Thymus (tissue), 11 donors: ENCODE measurements around the gene SLC17A7. TPM values are rescaled to one million over a fixed set of nuclear protein-coding genes. Genes with fewer than 3 reads are reported as not detected.
A peak's percentile ranks its signal among the peaks of the same experiment; 100 is the strongest.

ENCODE experiments used
- DNase-seq, 9 donors: peaks; one replicate each; pipeline ENCODE4 v3.0.0-alpha.2; 2013; ENCODE audit warnings: low spot score in 9 of 9, low read depth in 6 of 9, missing footprints in 1 of 9
- H3K27ac ChIP-seq, 2 donors: one replicate each; pipeline ENCODE4 v1.5.1; 2013; ENCODE audit warnings: control low read depth in 1 of 2, low read depth in 1 of 2, low read length in 1 of 2, mild to moderate bottlenecking in 1 of 2, moderate library complexity in 1 of 2
- H3K27me3 ChIP-seq, 2 donors: one replicate each; pipeline ENCODE4 v1.5.1; 2013; ENCODE audit warnings: low read length in 1 of 2; ENCODE audit not compliant: control insufficient read depth in 2 of 2, insufficient read depth in 1 of 2
- H3K36me3 ChIP-seq, 2 donors: one replicate each; pipeline ENCODE4 v1.5.1; 2013; ENCODE audit warnings: low read length in 1 of 2, mild to moderate bottlenecking in 1 of 2, moderate library complexity in 1 of 2; ENCODE audit not compliant: control insufficient read depth in 2 of 2, insufficient read depth in 2 of 2
- H3K4me1 ChIP-seq, 2 donors: one replicate each; pipeline ENCODE4 v1.5.1; 2013; ENCODE audit warnings: low read length in 2 of 2; ENCODE audit not compliant: control insufficient read depth in 2 of 2, insufficient read depth in 2 of 2
- H3K4me3 ChIP-seq, 2 donors: one replicate each; pipeline ENCODE4 v1.5.1; 2013; ENCODE audit warnings: low read length in 2 of 2, control low read depth in 1 of 2, mild to moderate bottlenecking in 1 of 2
- H3K9me3 ChIP-seq, 2 donors: one replicate each; pipeline ENCODE4 v1.5.1; 2013; ENCODE audit warnings: low read length in 1 of 2, mild to moderate bottlenecking in 1 of 2; ENCODE audit not compliant: control insufficient read depth in 2 of 2, insufficient read depth in 1 of 2
- WGBS: extraction: QIAGEN DNeasy Blood & Tissue Kit; methylation state at CpG from one replicate; pipeline ENCODE4 v1.1.7; 2013; 5-methylcytosine and 5-hydroxymethylcytosine counted together
- polyA plus RNA-seq: library from polyadenylated mRNA; stranded (reverse); fragments of 200-250 nt; gene quantifications from one replicate; pipeline ENCODE4 v1.2.3, GENCODE V29; 2013
- total RNA-seq: library from RNA; stranded (reverse); fragments of 120-200 nt; gene quantifications from one replicate; pipeline ENCODE4 v1.2.4, GENCODE V29; 2013
- donor health status: healthy.

Gene SLC17A7
- total and polyA plus RNA-seq, 2 donors = under 0.01 to 0.57 TPM

DNA sequence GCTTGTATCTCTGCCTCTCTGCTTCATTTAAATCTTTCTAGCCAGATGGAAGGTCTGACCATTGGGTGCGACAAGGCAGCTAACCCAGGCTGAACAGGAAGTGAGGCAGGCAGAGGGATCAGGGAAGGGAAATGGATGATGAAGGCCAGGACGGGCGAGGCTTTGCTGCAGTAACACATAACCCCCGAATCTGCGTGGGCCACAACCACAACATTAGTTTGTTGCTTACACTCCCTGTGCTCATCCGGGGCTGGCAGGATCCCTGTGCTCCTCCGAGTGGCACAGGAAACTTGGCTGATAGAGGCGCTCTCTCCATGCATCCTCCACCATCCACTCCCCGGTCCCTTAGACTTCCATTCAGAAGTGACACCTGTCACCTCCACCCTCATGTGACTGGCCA, 31.6 kb upstream of the SLC17A7 start:
- DNase-seq = no peak
- Histone ChIP-seq H3K4me3 (no peak overlapping the region), H3K9me3 (peaks cover 0 to 10% of the 10 kb centered on the region in 2 donors), H3K27ac (peak overlapping the region; percentile 10 to 95), H3K4me1 (peaks cover 27 to 76% of the 10 kb centered on the region in 2 donors), H3K36me3 (peaks cover 4 to 9% of the 10 kb centered on the region in 2 donors), H3K27me3 (no peaks in the 10 kb centered on the region)
- WGBS = 79% methylated on average over 9 of the region's 9 CpGs

DNA sequence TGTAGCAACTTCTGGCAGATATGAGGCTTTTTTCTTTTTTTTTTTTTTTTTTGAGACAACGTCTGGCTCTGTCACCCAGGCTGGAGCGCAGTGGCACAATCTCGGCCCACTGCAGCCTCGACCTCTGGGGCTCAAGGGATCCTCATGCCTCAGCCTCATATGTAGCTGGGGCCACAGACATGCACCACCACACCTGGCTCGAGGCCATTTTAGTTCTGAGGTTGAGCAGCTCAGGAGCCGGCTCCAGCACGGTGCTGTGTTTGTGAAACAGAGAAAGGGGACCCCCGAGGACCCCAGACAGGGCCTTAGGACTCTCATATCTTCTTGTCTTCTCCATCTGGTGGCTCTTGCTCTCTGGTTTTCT, 29.3 kb upstream of the SLC17A7 start:
- DNase-seq = no peak
- WGBS = 59% methylated on average over 8 of the region's 8 CpGs
- H3K4me1 ChIP-seq = peaks cover 27 to 64% of the 10 kb centered on the region in 2 donors
- H3K9me3 ChIP-seq = peaks cover 0 to 10% of the 10 kb centered on the region in 2 donors
- no peak overlapping the region for H3K4me3 ChIP-seq
- H3K27me3 ChIP-seq = no peaks in the 10 kb centered on the region
- peak overlapping the region; percentile 31 to 91 for H3K27ac ChIP-seq
- peaks cover 10 to 22% of the 10 kb centered on the region in 2 donors for H3K36me3 ChIP-seq

DNA sequence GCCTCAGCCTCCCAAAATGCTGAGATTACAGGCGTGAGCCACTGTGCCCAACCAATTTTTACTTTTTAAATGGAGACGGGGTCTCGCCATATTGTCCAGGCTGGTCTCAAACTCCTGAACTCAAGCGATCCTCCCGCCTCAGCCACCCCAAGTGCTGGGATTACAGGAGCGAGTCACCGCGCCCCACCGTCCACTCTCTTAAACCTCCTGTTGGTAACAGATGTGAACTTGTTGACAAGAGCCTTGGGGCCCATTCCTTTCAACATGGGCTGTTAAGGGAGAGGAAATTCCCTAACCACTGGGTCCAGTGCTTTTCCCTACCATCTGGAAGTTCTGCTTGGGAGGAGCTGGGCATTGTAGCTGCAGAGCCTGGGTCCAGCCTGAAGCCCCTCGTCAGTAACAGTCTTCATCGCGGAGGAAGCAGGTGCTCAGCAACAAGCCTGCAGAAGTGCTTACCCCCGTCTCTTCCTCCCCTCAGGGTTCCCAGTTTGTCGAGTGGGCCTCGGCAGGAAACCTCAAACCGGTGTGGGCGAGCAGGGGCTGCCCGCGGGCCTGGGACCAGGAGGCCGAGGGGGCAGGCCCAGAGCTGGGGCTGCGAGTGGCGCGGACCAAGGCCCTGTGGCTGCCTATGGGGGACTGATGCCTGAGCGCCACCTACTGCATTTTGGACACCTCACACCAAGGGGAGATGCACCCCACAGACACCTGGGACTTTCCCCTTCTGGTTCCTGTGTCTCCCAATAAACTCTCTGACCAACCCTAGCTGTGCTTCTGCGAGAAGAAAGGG, 28.7 kb upstream of the SLC17A7 start:
- peaks cover 24 to 58% of the 10 kb centered on the region in 2 donors for H3K4me1 ChIP-seq
- H3K27ac ChIP-seq = peak overlapping the region; percentile 19 to 91
- peak in 7 of 9 donors; percentile 39 to 87 (median 60) for DNase-seq
- 28% methylated on average over 25 of the region's 25 CpGs for whole genome bisulfite sequencing
- peak overlapping the region; percentile 10 to 16 for H3K4me3 ChIP-seq
- H3K9me3 ChIP-seq = peaks cover 0 to 10% of the 10 kb centered on the region in 2 donors
- H3K27me3 ChIP-seq = no peaks in the 10 kb centered on the region
- peaks cover 15 to 26% of the 10 kb centered on the region in 2 donors for H3K36me3 ChIP-seq

DNA sequence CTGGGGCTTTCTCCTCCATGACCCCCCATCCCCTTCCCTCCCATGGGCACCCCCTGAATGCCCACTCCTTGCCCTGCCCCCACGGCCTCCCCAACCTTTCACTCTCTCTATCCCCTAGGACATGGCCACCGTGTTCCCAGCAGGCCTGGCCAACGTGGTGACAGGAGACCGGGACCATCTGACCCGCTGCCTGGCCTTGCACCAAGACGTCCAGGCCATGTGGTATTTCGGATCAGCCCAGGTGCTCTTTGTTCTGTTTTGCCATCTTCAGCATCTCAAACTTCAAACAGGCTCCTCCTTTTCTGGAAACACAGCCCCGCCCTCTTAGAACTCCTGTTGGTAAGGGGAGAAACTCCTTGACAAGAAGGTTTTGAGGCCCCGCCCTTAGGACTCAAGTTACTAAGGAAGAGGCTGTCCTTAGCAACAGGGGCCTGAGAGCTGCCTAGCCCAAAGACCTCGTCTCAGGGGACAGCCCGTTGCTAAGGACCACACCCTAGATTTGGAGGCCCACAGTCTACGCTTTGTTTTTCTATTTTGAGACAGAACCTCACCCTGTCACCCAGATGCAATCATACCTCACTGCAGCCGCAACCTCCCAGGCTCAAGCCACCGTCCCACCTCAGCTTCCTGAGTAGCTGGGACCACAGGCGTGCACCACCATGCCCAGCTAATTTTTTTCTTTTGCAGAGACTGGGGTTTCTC, 27.6 kb upstream of the SLC17A7 start:
- Histone ChIP-seq H3K4me3 (no peak overlapping the region), H3K27ac (peak overlapping the region; percentile 76 to 77), H3K27me3 (no peaks in the 10 kb centered on the region), H3K9me3 (peaks cover 0 to 6% of the 10 kb centered on the region in 2 donors), H3K36me3 (peaks cover 23 to 37% of the 10 kb centered on the region in 2 donors), H3K4me1 (peaks cover 24 to 51% of the 10 kb centered on the region in 2 donors)
- peak in 5 of 9 donors; percentile 41 to 83 (median 56) for DNase-seq
- 62% methylated on average over 15 of the region's 15 CpGs for WGBS

DNA sequence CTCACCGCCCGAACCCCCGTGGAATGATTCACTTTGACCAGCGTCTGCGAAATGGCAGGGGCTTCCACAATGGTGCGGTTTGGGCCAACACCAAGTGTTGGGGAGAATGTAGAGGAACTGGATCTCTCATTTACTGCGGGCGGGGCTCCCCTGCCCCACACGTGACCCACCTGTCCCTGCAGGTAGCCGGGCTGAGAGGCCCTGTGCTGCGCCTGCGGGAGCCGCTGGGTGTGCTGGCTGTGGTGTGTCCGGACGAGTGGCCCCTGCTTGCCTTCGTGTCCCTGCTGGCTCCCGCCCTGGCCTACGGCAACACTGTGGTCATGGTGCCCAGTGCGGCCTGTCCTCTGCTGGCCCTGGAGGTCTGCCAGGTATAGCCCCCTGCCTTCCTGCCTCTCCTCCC, 26.9 kb upstream of the SLC17A7 start:
- 93% methylated on average over 19 of the region's 19 CpGs for WGBS
- H3K9me3 ChIP-seq = peaks cover 0 to 3% of the 10 kb centered on the region in 2 donors
- no peaks in the 10 kb centered on the region for H3K27me3 ChIP-seq
- no peak overlapping the region for H3K4me3 ChIP-seq
- H3K27ac ChIP-seq = peak overlapping the region; percentile 76 to 77
- peaks cover 26 to 41% of the 10 kb centered on the region in 2 donors for H3K36me3 ChIP-seq
- H3K4me1 ChIP-seq = peaks cover 20 to 44% of the 10 kb centered on the region in 2 donors
- no peak for DNase-seq

DNA sequence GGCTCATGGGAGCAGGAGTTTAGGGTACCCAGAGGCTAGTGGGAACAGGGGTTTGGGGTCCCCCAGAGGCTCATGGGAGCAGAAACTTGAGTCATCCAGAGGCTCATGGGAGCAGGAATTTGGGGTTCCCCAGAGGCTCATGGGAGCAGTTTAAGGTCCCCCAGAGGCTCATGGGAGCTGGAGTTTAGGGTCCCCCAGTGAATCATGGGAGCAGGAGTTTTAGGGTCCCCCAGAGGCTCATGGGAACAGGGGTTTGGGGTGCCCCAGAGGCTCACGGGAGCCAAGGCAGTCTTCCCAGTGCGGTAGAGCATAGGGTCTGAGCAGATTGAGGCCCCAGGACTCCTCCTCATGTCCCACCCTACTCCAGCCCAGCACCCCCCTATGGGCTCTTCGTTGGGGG, 24.0 kb upstream of the SLC17A7 start:
- no peak for DNase-seq
- Histone ChIP-seq H3K4me1 (peaks cover 8 to 23% of the 10 kb centered on the region in 2 donors), H3K4me3 (no peak overlapping the region), H3K27ac (no peak overlapping the region), H3K36me3 (peaks cover 31 to 56% of the 10 kb centered on the region in 2 donors), H3K9me3 (no peaks in the 10 kb centered on the region), H3K27me3 (no peaks in the 10 kb centered on the region)
- over 99% methylated on average over 3 of the region's 3 CpGs for WGBS

DNA sequence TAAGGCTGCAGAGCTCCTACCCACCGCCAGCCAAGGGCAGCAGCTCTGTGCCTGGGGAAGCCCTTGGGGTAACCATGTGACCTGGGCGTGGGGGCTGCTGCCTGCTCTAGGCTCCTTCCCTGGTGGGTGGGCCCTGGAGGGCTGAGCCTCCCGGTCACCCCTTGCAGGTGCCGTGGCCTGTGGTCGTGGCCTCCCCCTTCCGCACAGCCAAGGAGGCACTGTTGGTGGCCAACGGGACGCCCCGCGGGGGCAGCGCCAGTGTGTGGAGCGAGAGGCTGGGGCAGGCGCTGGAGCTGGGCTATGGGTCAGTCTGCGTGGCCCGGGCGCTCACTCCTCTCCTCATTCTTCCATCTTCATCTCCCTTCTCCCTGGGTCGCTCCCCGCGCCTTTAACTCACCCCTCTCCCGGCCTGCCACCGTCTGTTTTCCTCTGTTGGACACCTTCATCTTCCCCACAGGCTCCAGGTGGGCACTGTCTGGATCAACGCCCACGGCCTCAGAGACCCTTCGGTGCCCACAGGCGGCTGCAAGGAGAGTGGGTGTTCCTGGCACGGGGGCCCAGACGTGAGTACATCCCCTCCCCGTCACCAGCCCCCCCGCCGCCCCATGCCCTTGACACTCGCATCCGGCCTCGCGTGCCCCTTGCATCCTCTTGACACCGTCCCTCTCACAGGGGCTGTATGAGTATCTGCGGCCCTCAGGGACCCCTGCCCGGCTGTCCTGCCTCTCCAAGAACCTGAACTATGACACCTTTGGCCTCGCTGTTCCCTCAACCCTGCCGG, 22.8 kb upstream of the SLC17A7 start:
- DNase-seq = no peak
- no peaks in the 10 kb centered on the region for H3K27me3 ChIP-seq
- H3K36me3 ChIP-seq = peaks cover 31 to 62% of the 10 kb centered on the region in 2 donors
- WGBS = 98% methylated on average over 39 of the region's 39 CpGs
- H3K9me3 ChIP-seq = no peaks in the 10 kb centered on the region
- H3K27ac ChIP-seq = no peak overlapping the region
- H3K4me1 ChIP-seq = peaks cover 0 to 12% of the 10 kb centered on the region in 2 donors
- no peak overlapping the region for H3K4me3 ChIP-seq

DNA sequence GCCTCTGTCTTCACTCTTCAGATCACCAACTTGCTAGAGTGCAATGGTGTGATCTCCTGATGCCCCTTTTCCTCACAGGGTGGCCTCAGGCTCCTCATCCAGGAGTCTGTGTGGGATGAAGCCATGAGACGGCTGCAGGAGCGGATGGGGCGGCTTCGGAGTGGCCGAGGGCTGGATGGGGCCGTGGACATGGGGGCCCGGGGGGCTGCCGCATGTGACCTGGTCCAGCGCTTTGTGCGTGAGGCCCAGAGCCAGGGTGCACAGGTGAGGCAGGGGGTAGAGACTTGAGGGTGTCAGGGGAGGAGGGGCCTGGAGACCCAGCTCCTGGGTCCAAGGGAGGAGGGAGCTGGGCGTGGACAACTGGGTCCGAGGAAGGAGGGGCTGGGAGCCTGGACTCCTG, 21.2 kb upstream of the SLC17A7 start:
- peaks cover 36 to 62% of the 10 kb centered on the region in 2 donors for H3K36me3 ChIP-seq
- H3K27me3 ChIP-seq = no peaks in the 10 kb centered on the region
- no peaks in the 10 kb centered on the region for H3K9me3 ChIP-seq
- no peak overlapping the region for H3K4me3 ChIP-seq
- H3K27ac ChIP-seq = no peak overlapping the region
- 90% methylated on average over 12 of the region's 12 CpGs for WGBS
- peaks cover 0 to 3% of the 10 kb centered on the region in 2 donors for H3K4me1 ChIP-seq
- DNase-seq = no peak
